GM12872 (cell line): ENCODE measurements around the gene PDLIM7.

Experiments
- TF ChIP-seq, protein P1 (sequence below): IDR thresholded peaks from 3 replicates; pipeline ENCODE4 v1.5.1; 2011; ENCODE audit warnings: low read depth, mild to moderate bottlenecking, low read length, moderate library complexity; ENCODE audit not compliant: insufficient read depth

PDLIM7 gene

DNA sequence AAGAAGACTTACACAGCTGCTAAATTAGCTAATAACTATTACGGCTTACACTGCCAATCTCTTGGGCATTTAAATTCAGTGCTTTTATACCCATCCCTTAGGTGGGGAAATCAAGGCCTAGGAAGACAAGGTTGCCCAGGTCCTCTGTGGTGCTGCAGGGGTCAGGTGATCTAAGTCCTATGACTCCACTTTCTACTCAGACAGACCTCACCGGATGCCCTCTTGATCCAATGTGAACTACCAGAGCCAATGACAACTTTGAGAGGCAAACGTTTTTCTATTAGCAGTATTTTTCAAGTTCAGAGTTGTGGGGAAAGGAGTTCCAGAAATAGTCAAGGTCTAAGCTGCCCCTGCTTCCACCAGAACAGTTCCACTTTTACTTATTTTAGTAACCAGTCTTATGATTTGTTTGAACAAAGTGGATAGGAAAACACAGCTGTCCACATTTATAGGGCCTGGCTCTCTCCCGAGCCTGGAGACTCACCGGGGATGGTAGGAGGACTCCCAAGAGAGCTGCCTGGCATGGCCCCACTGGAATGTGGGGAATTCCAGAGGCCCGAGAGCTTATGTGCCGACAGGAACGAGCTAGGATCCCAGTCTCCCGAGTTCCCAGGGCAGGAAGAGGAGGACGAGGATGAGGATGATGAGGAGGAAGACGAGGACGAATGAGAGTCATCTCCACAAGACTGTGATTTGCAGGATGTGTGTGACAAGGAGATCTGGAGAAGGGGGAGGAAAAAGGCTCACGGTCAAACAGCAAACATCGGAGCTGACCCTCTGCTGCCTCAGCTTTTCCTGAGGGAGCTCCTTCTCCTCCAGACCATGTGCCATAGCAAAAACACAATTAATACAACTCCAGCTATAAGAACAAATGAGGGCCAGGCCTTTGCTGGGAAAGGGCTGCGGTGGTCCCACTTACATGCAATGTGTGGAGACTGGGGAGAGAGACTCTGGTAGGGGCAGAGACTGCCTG, 40.3 kb upstream of the PDLIM7 start:
- TF ChIP-seq, protein P1, sequence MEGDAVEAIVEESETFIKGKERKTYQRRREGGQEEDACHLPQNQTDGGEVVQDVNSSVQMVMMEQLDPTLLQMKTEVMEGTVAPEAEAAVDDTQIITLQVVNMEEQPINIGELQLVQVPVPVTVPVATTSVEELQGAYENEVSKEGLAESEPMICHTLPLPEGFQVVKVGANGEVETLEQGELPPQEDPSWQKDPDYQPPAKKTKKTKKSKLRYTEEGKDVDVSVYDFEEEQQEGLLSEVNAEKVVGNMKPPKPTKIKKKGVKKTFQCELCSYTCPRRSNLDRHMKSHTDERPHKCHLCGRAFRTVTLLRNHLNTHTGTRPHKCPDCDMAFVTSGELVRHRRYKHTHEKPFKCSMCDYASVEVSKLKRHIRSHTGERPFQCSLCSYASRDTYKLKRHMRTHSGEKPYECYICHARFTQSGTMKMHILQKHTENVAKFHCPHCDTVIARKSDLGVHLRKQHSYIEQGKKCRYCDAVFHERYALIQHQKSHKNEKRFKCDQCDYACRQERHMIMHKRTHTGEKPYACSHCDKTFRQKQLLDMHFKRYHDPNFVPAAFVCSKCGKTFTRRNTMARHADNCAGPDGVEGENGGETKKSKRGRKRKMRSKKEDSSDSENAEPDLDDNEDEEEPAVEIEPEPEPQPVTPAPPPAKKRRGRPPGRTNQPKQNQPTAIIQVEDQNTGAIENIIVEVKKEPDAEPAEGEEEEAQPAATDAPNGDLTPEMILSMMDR = no peak

DNA sequence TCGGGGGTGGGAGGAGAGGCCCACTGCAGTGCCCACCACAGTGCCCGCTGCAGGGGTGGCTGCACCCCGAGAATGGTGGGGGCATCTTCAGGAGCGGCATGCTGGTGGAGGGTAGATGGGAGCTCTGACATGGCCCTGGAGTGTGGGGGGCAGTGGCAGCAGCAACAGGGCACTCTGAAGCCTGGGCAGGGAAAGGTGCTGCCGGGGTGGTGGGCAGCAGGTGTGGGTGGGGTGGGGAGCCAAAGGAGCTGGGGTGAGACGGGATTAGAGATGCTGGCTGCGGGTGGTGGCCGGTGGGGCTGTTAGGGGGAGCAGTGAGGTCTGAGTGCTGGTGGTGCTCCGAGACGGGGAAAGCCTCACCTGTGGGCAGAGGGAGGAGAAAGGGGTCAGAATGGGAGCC, 39.0 kb upstream of the PDLIM7 start:
- TF ChIP-seq, protein P1 = no peak

DNA sequence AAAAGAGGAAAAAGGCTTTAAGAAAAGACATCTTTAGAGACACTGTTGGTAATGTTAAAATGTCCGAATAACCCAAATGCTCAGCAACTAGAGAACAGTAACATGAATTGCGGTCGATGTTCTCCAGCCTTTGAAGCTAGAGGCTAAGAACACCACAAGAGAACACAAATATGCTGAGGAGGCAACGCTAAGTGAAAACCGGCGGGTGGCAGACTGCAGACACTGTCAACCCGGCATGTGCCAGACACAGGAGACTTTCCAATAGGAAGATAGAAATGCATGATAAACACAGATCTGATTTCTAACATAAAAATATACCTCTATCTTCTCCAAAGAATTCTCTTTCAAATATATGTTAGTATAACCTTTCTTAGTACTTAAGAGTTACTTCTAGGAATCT, 37.7 kb upstream of the PDLIM7 start:
- TF ChIP-seq, protein P1 = no peak

DNA sequence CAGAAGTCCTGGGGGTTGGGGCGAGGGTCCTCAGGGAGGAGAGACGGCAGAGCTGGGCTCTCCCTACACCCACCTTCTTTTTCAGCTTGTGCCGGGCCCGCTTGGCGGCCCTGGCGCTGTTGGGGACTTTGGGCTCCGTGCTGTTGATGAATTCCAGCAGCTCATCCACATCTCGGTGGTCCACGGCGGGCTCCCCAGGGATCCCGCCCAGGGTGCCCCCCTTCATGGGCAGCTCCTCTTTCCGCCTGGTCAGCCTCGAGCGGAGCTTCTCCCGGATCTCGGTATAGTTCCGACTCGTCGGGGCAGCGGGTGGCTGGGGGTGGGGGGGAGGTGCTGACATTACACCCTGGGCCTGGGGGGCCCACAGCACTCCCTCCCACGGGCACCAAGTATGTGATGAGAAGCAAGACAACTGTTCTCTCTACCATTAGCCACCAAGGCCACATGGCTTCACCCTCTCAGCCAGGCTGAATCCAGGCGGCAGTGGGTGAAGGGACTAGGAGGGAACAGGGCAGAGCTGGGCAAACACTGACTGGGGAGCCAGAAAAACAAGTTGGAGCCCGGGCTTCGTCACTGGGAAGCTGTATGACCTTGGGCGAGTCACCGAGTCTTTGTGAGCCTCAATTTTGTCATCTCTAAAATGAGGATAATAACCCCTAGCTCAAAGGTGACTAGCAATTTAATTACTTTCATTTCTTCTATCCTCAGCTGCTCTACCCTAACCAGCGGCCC, 34.0 kb upstream of the PDLIM7 start:
- TF ChIP-seq, protein P1 = no peak

DNA sequence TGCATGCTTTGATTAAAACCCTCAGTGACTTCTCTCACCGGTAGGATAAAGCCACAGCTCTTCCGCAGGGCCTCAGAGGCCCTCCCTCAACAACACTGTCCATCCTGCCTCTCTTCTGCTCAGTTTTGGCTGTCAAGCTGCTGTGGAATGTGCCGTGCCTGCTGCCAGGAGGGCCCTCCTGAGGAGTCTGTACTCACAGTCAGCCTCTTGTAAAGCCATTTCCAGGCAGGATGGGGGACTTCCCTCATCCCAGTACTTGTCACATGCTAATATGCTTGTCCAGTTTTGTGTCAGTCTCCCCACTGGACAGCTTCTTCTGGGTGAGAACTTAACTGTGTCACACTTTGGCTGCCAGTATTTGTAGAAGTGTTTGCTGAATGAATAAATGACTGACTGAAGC, 33.2 kb upstream of the PDLIM7 start:
- TF ChIP-seq, protein P1 = no peak

DNA sequence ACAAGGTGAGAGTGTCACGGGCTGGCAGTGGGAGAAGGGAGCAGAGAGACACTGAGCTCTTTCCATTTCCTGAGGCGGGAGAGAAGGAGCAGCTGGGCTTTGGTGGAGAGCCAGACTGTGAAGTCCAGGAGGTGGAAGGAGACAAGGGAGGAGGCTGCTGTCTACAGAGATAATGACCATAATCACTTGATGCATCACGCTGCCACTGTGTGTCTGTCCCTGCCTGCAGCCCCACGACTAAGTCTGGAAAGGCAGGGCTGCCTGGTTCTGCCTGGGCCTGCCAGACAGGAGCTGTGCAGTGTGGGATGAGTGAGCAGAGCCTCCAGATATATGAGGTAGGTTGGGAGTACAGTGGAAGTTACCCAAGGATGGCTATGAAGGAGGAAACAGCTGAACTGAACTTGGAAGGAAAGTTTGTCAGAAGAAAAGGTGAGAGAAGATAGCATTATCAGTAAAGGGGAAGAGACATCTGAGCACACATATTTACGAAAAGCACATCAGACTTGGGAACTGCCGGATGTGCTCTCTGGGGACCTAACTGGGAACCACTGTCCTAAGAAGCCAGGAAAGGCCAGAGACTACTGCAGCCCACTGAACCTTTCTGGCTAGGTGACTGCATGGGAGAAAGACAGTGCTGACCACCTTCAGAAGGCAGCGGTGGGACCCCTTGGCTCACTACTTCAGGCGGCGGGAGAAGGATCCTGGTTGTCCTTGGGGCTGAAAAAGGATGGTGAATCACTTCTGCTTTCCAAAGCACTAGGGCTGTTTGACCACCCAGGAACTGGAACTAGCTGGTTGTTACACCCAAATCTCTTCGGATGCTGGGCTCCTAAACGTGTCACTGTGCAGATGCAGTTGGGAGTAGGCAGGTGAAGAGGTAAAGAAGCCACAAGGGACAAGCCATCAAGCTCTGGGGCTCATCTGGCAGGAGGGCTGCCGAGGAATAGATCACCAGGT, 32.1 kb upstream of the PDLIM7 start:
- TF ChIP-seq, protein P1 = no peak
